ENCODE measurements around the gene CDK18.

Gene CDK18

GRCh38 chr1:205492774-205493173 lies 11.7 kb upstream of the CDK18 start:
- Histone ChIP-seq H3K4me3 (replicated peaks; ENCODE audit: insufficient read depth, low read length) (no peak overlapping the region), H3K27me3 (ENCODE audit: insufficient read depth, poor library complexity, severe bottlenecking) (peaks cover 9% of the 10 kb centered on the region), H3K27ac (replicated peaks) (no peak overlapping the region)
- DNase-seq (ENCODE audit: low read depth in 1 of 2, low spot score in 1 of 2) = no peak
- no peak for TF ChIP-seq SPI1 (IDR thresholded peaks at IDR 0.05; ENCODE audit: borderline replicate concordance, low read depth)
- no peak for TF ChIP-seq GABPA (IDR thresholded peaks at IDR 0.05; ENCODE audit: low read depth)
- no peak for TF ChIP-seq CTCF (IDR thresholded peaks at IDR 0.05; ENCODE audit: insufficient read depth, low read length)
- TF ChIP-seq REST (IDR thresholded peaks at IDR 0.05; ENCODE audit: insufficient replicate concordance, low read depth) = no peak
- TF ChIP-seq POLR2AphosphoS5 (IDR thresholded peaks at IDR 0.05; ENCODE audit: low read depth) = no peak

GRCh38 chr1:205493241-205494085 lies 11.0 kb upstream of the CDK18 start:
- peaks cover 9% of the 10 kb centered on the region for H3K27me3 ChIP-seq (ENCODE audit: insufficient read depth, poor library complexity, severe bottlenecking)
- no peak overlapping the region for H3K4me3 ChIP-seq (replicated peaks; ENCODE audit: insufficient read depth, low read length)
- H3K27ac ChIP-seq (replicated peaks) = no peak overlapping the region
- no peak for DNase-seq (ENCODE audit: low read depth in 1 of 2, low spot score in 1 of 2)
- TF ChIP-seq SPI1 (IDR thresholded peaks at IDR 0.05; ENCODE audit: borderline replicate concordance, low read depth) = no peak
- no peak for TF ChIP-seq CTCF (IDR thresholded peaks at IDR 0.05; ENCODE audit: insufficient read depth, low read length)
- TF ChIP-seq GABPA (IDR thresholded peaks at IDR 0.05; ENCODE audit: low read depth) = no peak
- TF ChIP-seq REST (IDR thresholded peaks at IDR 0.05; ENCODE audit: insufficient replicate concordance, low read depth) = no peak
- no peak for TF ChIP-seq POLR2AphosphoS5 (IDR thresholded peaks at IDR 0.05; ENCODE audit: low read depth)

GRCh38 chr1:205494115-205494514 lies 10.4 kb upstream of the CDK18 start:
- Histone ChIP-seq H3K27me3 (ENCODE audit: insufficient read depth, poor library complexity, severe bottlenecking) (peaks cover 9% of the 10 kb centered on the region), H3K27ac (replicated peaks) (no peak overlapping the region), H3K4me3 (replicated peaks; ENCODE audit: insufficient read depth, low read length) (no peak overlapping the region)
- no peak for DNase-seq (ENCODE audit: low read depth in 1 of 2, low spot score in 1 of 2)
- TF ChIP-seq REST (IDR thresholded peaks at IDR 0.05; ENCODE audit: insufficient replicate concordance, low read depth) = no peak
- TF ChIP-seq CTCF (IDR thresholded peaks at IDR 0.05; ENCODE audit: insufficient read depth, low read length) = no peak
- no peak for TF ChIP-seq GABPA (IDR thresholded peaks at IDR 0.05; ENCODE audit: low read depth)
- no peak for TF ChIP-seq POLR2AphosphoS5 (IDR thresholded peaks at IDR 0.05; ENCODE audit: low read depth)
- no peak for TF ChIP-seq SPI1 (IDR thresholded peaks at IDR 0.05; ENCODE audit: borderline replicate concordance, low read depth)
